ENCODE results near the gene ZNF155.

DNA sequence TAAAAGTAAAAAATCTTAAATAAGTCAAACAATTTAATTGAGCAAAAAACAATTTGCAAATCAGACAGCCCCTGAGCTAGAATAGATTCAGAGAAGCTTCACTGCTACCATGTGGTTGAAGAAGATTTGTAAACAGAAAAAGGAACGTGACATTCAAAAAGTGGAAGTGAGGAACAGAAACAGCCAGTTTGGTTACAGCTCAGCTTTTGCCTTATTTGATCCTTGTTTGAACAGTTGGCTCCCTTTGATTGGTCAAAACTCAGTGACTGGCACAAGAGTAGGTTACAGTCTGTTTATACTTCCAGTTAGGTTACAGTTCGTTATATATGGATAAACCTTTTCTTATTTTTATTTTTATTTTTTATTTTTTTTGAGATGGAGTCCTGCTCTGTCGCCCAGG, 27.2 kb upstream of the ZNF155 start:
- TF ChIP-seq POLR2A (IDR thresholded peaks at IDR 0.05; ENCODE audit: low read depth, low read length): no peak
- TF ChIP-seq SPI1 (IDR thresholded peaks at IDR 0.05; ENCODE audit: low read depth, low read length): peak; percentile 84
- no peak for TF ChIP-seq POU2F2 (IDR thresholded peaks at IDR 0.05; ENCODE audit: low read depth, low read length)
- no peak for TF ChIP-seq POLR2AphosphoS5 (IDR thresholded peaks at IDR 0.05; ENCODE audit: low read depth, low read length)
- TF ChIP-seq TAF1 (IDR thresholded peaks at IDR 0.05; ENCODE audit: low read depth, low read length): no peak
